ENCODE measurements around the gene ESR2. TPM values are rescaled to one million over a fixed set of nuclear protein-coding genes. Genes with fewer than 3 reads are reported as not detected.
"Not testable (repeated sequence)": the region's sequence is repeated elsewhere in the genome, so short reads cannot be mapped to it uniquely, and the experiment has no call there.

ESR2 gene
- polyA plus RNA-seq, 1 of the 3 experiments (the other 2 are of a cell fraction): 0.03 TPM

GRCh38 chr14:64324461-64324860, 30.3 kb upstream of the ESR2 start:
- ChIA-PET POLR2A (no interaction called here), CTCF (interaction anchor here (1.5 to 3.3 kb wide), 2 partner anchors 21 to 106 kb away, joined by 4 to 11 read pairs; no protein-coding TSS in a partner anchor)
- H3K9ac ChIP-seq: no peak overlapping the region
- no peaks in the 10 kb centered on the region for H3K4me1 ChIP-seq (ENCODE audit: control insufficient read depth in 1 of 2, insufficient read depth in 2 of 2, low read depth in 1 of 2, low read length in 1 of 2)
- H3K4me2 ChIP-seq: no peak overlapping the region
- H3K27me3 ChIP-seq (ENCODE audit: insufficient read depth): no peaks in the 10 kb centered on the region
- peaks cover 8% of the 10 kb centered on the region for H3F3A ChIP-seq (replicated peaks; ENCODE audit: insufficient read depth)
- no peak overlapping the region for H2AFZ ChIP-seq (ENCODE audit: low read depth)
- no peak overlapping the region for H3K27ac ChIP-seq (ENCODE audit: low read depth in 2 of 2, low read length in 1 of 2)
- no peaks in the 10 kb centered on the region for H3K9me2 ChIP-seq
- H4K20me1 ChIP-seq (ENCODE audit: insufficient read depth): no peaks in the 10 kb centered on the region
- DNase-seq: no peak
- 67% methylated on average over 1 of the region's 1 CpG for WGBS (ENCODE audit: low lambda C conversion rate)
- TF ChIP-seq GATA2 (CRISPR knock-in tag; IDR thresholded peaks at IDR 0.05) (no peak), YY1 (IDR thresholded peaks at IDR 0.05; ENCODE audit: low read depth) (no peak), SIN3A (IDR thresholded peaks at IDR 0.05; ENCODE audit: borderline replicate concordance, low read depth, low read length) (no peak), TAF1 (IDR thresholded peaks at IDR 0.05; ENCODE audit: borderline replicate concordance, low read depth, low read length) (no peak)
- TF ChIP-seq, protein P1, sequence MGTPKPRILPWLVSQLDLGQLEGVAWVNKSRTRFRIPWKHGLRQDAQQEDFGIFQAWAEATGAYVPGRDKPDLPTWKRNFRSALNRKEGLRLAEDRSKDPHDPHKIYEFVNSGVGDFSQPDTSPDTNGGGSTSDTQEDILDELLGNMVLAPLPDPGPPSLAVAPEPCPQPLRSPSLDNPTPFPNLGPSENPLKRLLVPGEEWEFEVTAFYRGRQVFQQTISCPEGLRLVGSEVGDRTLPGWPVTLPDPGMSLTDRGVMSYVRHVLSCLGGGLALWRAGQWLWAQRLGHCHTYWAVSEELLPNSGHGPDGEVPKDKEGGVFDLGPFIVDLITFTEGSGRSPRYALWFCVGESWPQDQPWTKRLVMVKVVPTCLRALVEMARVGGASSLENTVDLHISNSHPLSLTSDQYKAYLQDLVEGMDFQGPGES (IDR thresholded peaks at IDR 0.05; ENCODE audit: low read depth, low read length): no peak
- no peaks in the 10 kb centered on the region for H3K9me3 ChIP-seq
- no peaks in the 10 kb centered on the region for H3K79me2 ChIP-seq (ENCODE audit: insufficient read depth)
- no peaks in the 10 kb centered on the region for H3K36me3 ChIP-seq (replicated peaks in 1 of 2; ENCODE audit: control insufficient read depth in 1 of 2, insufficient read depth in 2 of 2, low read length in 1 of 2)
- no peak overlapping the region for H3K4me3 ChIP-seq (ENCODE audit: low read depth in 2 of 2, low read length in 1 of 2)

- WGBS (ENCODE audit: low lambda C conversion rate): 68% methylated on average over 5 of the region's 5 CpGs
These were observed 26.2 kb upstream of the ESR2 start for GRCh38 chr14:64320362-64320761.

DNA sequence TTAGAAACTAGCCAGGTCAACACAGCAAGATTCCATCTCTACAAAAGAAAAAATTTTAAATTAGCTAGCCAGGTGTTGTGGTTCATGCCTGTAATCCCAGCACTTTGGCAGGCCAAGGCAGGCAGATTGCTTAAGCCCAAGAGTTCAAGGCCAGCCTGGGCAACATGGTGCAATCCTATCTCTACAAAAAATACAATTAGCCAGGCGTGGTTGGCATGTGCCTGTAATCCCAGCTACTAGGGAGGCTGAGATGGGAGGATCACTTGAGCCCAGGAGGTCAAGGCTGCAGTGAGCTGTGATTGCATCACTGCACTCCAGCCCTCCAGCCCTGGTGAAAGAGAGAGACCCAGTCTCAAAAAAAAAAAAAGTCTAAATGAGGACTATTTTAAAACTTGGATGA, 24.5 kb upstream of the ESR2 start:
- WGBS (ENCODE audit: low lambda C conversion rate): 64% methylated on average over 1 of the region's 1 CpG
- CTCF ChIA-PET; H3K27ac ChIP-seq (ENCODE audit: low read depth in 2 of 2, low read length in 1 of 2); H3K4me1 ChIP-seq (ENCODE audit: control insufficient read depth in 1 of 2, insufficient read depth in 2 of 2, low read depth in 1 of 2, low read length in 1 of 2); H3K9me3 ChIP-seq; H3K9ac ChIP-seq; H3F3A ChIP-seq (replicated peaks; ENCODE audit: insufficient read depth); H3K36me3 ChIP-seq (replicated peaks in 1 of 2; ENCODE audit: control insufficient read depth in 1 of 2, insufficient read depth in 2 of 2, low read length in 1 of 2); H3K79me2 ChIP-seq (ENCODE audit: insufficient read depth); H2AFZ ChIP-seq (ENCODE audit: low read depth); DNase-seq; H3K4me2 ChIP-seq; H4K20me1 ChIP-seq (ENCODE audit: insufficient read depth); H3K9me2 ChIP-seq; POLR2A ChIA-PET; H3K4me3 ChIP-seq (ENCODE audit: low read depth in 2 of 2, low read length in 1 of 2); H3K27me3 ChIP-seq (ENCODE audit: insufficient read depth): not testable (repeated sequence)

More at GRCh38 chr14:64320362-64320761, 26.2 kb upstream of the ESR2 start:
- POLR2A ChIA-PET; H4K20me1 ChIP-seq (ENCODE audit: insufficient read depth); H3K27me3 ChIP-seq (ENCODE audit: insufficient read depth); H2AFZ ChIP-seq (ENCODE audit: low read depth); H3K9me3 ChIP-seq; H3K9ac ChIP-seq; H3K27ac ChIP-seq (ENCODE audit: low read depth in 2 of 2, low read length in 1 of 2); H3K4me2 ChIP-seq; DNase-seq; H3K79me2 ChIP-seq (ENCODE audit: insufficient read depth); H3K36me3 ChIP-seq (replicated peaks in 1 of 2; ENCODE audit: control insufficient read depth in 1 of 2, insufficient read depth in 2 of 2, low read length in 1 of 2); H3K4me1 ChIP-seq (ENCODE audit: control insufficient read depth in 1 of 2, insufficient read depth in 2 of 2, low read depth in 1 of 2, low read length in 1 of 2); H3K9me2 ChIP-seq; H3K4me3 ChIP-seq (ENCODE audit: low read depth in 2 of 2, low read length in 1 of 2); H3F3A ChIP-seq (replicated peaks; ENCODE audit: insufficient read depth): not testable (repeated sequence)
- CTCF ChIA-PET: interaction anchor here (0.9 kb wide), 1 partner anchor 17 kb away, joined by 3 read pairs; no protein-coding TSS in a partner anchor

Measured in SK-N-SH (cell line).